ENCODE results near the gene PIGU. TPM values are rescaled to one million over a fixed set of nuclear protein-coding genes. Genes with fewer than 3 reads are reported as not detected.
"Not testable (repeated sequence)": the region's sequence is repeated elsewhere in the genome, so short reads cannot be mapped to it uniquely, and the experiment has no call there.

Gene PIGU
- total RNA-seq, 1 donor from 2014 or later, result 33.5 TPM

- DNase-seq (ENCODE audit: low spot score), result no peak
These were observed 141.5 kb downstream of the PIGU start for GRCh38 chr20:34535301-34535840.

GRCh38 chr20:34534391-34535165, 142.3 kb downstream of the PIGU start:
- DNase-seq (ENCODE audit: low spot score), result no peak

DNA sequence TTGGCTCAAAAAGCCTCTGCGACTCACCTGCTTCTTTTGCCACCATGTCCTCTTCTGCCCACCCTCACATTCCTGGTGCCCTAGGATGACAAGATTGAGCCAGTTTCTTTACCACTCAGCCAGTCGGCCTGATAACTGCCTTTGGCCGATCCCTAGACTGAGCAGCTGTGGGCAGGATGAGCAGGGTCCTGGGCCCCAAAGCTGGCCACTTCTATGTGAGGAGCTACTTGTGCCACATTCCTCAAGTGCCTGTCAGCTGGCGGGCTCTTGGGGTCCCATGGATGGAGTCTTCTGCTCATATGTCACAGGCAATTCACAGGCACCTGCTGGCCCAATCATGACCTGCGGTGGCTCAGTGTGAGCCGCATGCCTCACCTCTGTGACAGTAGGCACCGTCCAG, 144.1 kb downstream of the PIGU start:
- no peak for DNase-seq (ENCODE audit: low spot score)

GRCh38 chr20:34532320-34532719, 144.6 kb downstream of the PIGU start:
- no peak for DNase-seq (ENCODE audit: low spot score)

DNA sequence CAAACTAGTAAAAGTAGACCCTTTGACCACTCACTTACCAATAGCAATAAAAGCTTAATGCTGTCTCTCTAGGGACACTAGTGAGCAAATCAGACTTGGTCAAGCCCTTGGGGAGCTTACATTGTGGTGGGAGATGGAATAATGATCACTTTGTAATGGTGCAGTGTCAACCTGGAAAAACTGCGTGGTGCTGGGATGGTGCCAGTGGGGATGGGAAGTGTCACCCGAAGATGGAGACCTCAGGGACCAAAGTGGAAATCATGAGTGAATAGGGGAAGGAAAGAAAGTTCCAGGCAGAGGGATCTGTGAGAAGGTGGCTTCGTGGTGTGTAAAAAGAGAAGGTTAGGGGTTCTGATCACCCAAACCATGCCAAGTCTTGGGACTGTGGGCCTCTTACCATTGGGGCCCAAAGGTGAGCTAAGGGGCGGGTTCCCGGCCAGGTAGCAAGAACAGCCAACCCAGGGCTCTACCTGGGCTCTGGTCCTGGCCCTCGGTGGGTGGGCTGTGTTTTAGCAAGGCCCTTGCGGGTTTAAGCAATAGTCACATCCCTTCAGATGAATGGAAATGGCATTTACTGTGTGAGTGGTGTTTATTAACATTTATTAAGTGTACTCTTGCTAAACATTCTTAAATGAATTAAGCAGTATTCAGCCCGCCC, 145.2 kb downstream of the PIGU start:
- DNase-seq (ENCODE audit: low spot score), result no peak

DNA sequence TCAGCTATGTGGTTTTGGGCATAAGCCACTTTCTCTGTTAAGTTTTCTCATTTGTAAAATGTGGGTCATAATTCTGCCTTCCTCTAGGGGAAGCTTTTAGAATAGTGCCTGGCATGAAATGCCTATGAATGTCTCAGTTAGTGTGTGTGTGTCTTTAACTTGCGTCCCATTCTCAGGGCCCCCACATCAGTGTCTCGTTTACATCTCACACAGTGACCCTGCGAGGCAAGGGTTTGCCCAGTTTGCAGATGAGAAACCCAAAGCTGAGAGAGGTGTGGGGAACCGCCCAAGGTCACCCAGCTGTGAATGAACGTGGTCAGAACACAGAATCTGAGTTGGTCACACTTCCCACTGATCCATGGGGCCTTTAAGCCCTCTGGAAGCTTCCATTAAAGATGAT, 146.6 kb downstream of the PIGU start:
- DNase-seq (ENCODE audit: low spot score), result no peak

DNA sequence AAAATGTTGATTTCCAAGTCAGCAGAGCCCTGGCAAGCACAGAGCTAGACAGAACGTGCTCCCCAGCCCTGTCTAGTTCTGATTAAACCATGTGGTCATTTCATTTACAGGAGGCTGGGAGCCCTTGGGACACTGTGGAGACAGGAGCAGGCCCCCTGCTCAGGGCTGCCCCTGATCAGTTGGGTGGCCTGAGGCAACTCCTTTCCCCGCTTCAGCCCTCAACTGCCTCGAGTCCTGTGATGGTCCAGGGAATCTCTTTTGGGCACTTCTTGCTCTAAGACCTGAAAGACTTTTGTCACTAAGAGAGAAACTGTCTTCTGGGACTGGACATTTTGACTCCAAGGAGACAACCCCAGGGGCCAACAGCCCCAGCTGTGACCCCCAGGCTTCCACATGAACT, 147.2 kb downstream of the PIGU start:
- no peak for DNase-seq (ENCODE audit: low spot score)

GRCh38 chr20:34528921-34529297, 148.0 kb downstream of the PIGU start:
- no peak for DNase-seq (ENCODE audit: low spot score)

GRCh38 chr20:34527016-34527415, 149.9 kb downstream of the PIGU start:
- no peak for DNase-seq (ENCODE audit: low spot score)

DNA sequence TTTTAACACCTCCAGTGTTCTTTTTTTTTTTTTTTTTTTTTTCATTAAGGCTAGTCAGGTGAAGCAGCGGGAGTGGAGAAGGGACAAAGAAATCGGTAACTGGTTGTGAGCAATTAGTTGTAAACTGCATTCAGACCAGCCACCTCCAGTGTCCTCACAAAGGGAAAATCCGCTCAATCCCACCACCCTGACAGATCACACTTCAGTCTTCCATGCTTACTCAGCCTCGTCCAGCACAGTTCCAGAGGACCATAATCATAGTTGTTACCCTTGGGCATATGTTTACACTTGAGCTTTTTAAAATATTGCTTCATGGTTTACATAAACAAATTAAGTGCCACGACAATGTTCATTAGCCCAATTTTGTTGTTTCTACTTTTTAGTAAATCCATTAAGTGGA, 150.4 kb downstream of the PIGU start:
- no peak for DNase-seq (ENCODE audit: low spot score)

- peak; percentile 93 for DNase-seq (ENCODE audit: low spot score)
These were observed 151.0 kb downstream of the PIGU start for GRCh38 chr20:34525709-34526416.

- peak; percentile 27 for DNase-seq (ENCODE audit: low spot score)
These were observed 151.6 kb downstream of the PIGU start for GRCh38 chr20:34525342-34525708.

DNA sequence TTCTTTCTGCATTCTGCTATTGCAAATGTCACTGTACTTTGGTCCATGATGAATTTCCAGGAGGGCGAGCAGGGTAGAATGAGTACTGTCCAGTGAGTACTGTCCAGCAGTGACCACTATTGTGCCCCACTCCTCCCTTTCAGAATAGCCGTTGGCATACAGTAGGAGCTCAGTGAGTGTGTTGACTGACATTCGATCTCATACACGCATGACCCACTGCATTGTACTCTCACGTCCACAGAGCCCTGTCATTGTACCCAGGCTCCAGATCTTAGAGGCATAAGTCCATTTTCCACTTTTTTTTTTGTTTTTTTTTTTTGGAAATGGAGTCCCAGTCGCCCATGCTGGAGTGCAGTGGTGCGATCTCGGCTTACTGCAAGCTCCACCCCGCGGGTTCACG, 152.5 kb downstream of the PIGU start:
- peak; percentile 29 for DNase-seq (ENCODE audit: low spot score)

- peak; percentile 44 for DNase-seq (ENCODE audit: low spot score)
These were observed 153.7 kb downstream of the PIGU start for GRCh38 chr20:34522969-34523871.

DNA sequence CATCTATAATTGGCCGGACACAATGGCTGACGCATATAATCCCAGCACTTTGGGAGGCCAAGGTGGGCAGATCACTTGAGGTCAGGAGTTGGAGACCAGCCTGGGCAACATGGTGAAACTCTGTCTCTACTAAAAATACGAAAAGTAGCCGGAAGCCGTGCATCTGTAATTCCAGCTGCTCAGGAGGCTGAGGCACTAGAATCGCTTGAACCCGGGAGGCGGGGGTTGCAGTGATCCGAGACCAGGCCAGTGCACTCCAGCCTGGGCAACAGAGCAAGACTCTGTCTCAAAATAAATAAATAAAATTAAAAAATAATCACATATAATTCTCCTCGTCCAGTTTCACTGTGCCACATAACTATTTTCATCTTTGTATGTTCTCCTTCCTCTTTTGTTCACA, 157.1 kb downstream of the PIGU start:
- not testable (repeated sequence) for DNase-seq (ENCODE audit: low spot score)

GRCh38 chr20:34518863-34519262, 158.0 kb downstream of the PIGU start:
- DNase-seq (ENCODE audit: low spot score), result not testable (repeated sequence)

DNA sequence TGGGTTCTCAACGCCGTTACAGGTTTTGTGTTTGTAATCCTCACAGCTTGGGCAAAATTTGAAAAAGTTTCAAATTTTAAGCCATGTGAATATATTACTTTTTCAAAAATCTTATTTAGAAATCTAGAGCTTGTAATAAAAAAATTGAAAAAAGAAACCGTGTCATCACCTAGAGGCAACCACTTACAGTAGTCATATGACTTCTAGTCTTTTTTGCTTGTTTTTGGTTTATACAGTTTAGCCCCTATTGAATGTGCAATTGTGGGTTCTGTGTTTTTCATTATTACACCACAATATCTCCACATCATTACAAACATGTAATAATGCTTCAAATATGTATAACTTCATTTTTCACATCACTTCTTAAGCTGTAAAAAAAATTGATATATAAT, 159.8 kb downstream of the PIGU start:
- no peak for DNase-seq (ENCODE audit: low spot score)

- DNase-seq (ENCODE audit: low spot score), result peak; percentile 98
These were observed 160.4 kb downstream of the PIGU start, which contains the start of gene DYNLRB1 for GRCh38 chr20:34516247-34517113. Gene DYNLRB1, plus strand, starts transcription at chr20:34516422. Its CDS starts 37 bp downstream, at chr20:34516459.

GRCh38 chr20:34515484-34516246, 161.2 kb downstream of the PIGU start:
- peak; percentile 58 for DNase-seq (ENCODE audit: low spot score)

All from ureter (tissue), 1 donor.